Measurements from ENCODE around the gene SAE1. TPM values are rescaled to one million over a fixed set of nuclear protein-coding genes. Genes with fewer than 3 reads are reported as not detected.

SAE1 gene
- total and polyA plus RNA-seq, 8 donors, result 67.7 to 125 (median 93.4) TPM

GRCh38 chr19:47143322-47144073 lies 12.9 kb downstream of the SAE1 start:
- DNase-seq (no peak), ATAC-seq (peak; percentile 85)
- TF ChIP-seq CTCF (IDR thresholded peaks at IDR 0.05), result no peak
- Histone ChIP-seq H3K9me3 (no peaks in the 10 kb centered on the region), H3K27me3 (no peaks in the 10 kb centered on the region), H3K4me3 (no peak overlapping the region), H3K36me3 (peaks cover 0 to 66% of the 10 kb centered on the region in 2 donors), H3K27ac (no peak overlapping the region), H3K4me1 (peaks cover 0 to 11% of the 10 kb centered on the region in 2 donors)
- intact Hi-C loops (cut with DNase I), result no loop called here

GRCh38 chr19:47144630-47145029 lies 14.0 kb downstream of the SAE1 start:
- no peak for TF ChIP-seq CTCF (IDR thresholded peaks at IDR 0.05)
- Histone ChIP-seq H3K27ac (no peak overlapping the region), H3K27me3 (no peaks in the 10 kb centered on the region), H3K4me3 (no peak overlapping the region), H3K36me3 (peaks cover 0 to 70% of the 10 kb centered on the region in 2 donors), H3K4me1 (peaks cover 0 to 12% of the 10 kb centered on the region in 2 donors), H3K9me3 (no peaks in the 10 kb centered on the region)
- intact Hi-C loops (cut with DNase I), result loop anchor here in 1 of 2 donors (5.0 kb wide), 1 partner anchor 98 kb away; no protein-coding TSS in a partner anchor
- ATAC-seq, result no peak
- DNase-seq, result no peak

GRCh38 chr19:47145639-47146486 lies 15.2 kb downstream of the SAE1 start:
- no peak for TF ChIP-seq CTCF (IDR thresholded peaks at IDR 0.05)
- peaks cover 0 to 15% of the 10 kb centered on the region in 2 donors for H3K4me1 ChIP-seq
- no peak for ATAC-seq
- no peaks in the 10 kb centered on the region for H3K27me3 ChIP-seq
- intact Hi-C loops (cut with DNase I), result loop anchor here in 1 of 2 donors (5.0 kb wide), 1 partner anchor 96 kb away; no protein-coding TSS in a partner anchor
- no peak overlapping the region for H3K27ac ChIP-seq
- no peaks in the 10 kb centered on the region for H3K9me3 ChIP-seq
- no peak for DNase-seq
- H3K4me3 ChIP-seq, result no peak overlapping the region
- peaks cover 0 to 80% of the 10 kb centered on the region in 2 donors for H3K36me3 ChIP-seq

- H3K36me3 ChIP-seq, result peaks cover 0 to 85% of the 10 kb centered on the region in 2 donors
Measured at GRCh38 chr19:47146920-47147319, 16.3 kb downstream of the SAE1 start.

More at GRCh38 chr19:47146920-47147319, 16.3 kb downstream of the SAE1 start:
- H3K9me3 ChIP-seq, result no peaks in the 10 kb centered on the region
- H3K27ac ChIP-seq, result no peak overlapping the region
- no peaks in the 10 kb centered on the region for H3K27me3 ChIP-seq
- no peak overlapping the region for H3K4me3 ChIP-seq
- DNase-seq (no peak), ATAC-seq (no peak)
- intact Hi-C loops (cut with DNase I), result loop anchor here in 1 of 2 donors (5.0 kb wide), 1 partner anchor 95 kb away; no protein-coding TSS in a partner anchor
- peaks cover 0 to 9% of the 10 kb centered on the region in 2 donors for H3K4me1 ChIP-seq
- no peak for TF ChIP-seq CTCF (IDR thresholded peaks at IDR 0.05)
